Renal cortex interstitium (tissue), 15 donors: ENCODE data around the gene GPANK1. TPM values are rescaled to one million over a fixed set of nuclear protein-coding genes. Genes with fewer than 3 reads are reported as not detected.
"Not testable (repeated sequence)": the region's sequence is repeated elsewhere in the genome, so short reads cannot be mapped to it uniquely, and the experiment has no call there.

Experiments used
- DNase-seq, 11 donors: peaks; one replicate each; pipeline ENCODE4 v3.0.0-alpha.2; 2013; ENCODE audit warnings: low read depth in 9 of 11, low spot score in 4 of 11; ENCODE audit errors: extremely low read depth in 1 of 11
- long read RNA-seq, 16 experiments: transcript quantifications; one replicate each; lab custom pipeline, GENCODE V29; 2026
- polyA plus RNA-seq, 3 donors: library from polyadenylated mRNA; unstranded; fragments of 120-200 nt; gene quantifications; one replicate each; pipeline ENCODE4 v1.2.1, GENCODE V29; 2013; ENCODE audit not compliant: insufficient read length in 3 of 3

The GPANK1 gene
- 10 to 100 TPM; 28.1 to 33.1 (median 29.9) TPM for polyA plus RNA-seq
- long read RNA-seq, donor 1, partial matches to known transcripts: 189 of 394 reads
- long read RNA-seq, donor 1, other reads (novel, unspliced or antisense): 198 of 394 reads
- long read RNA-seq, donor 2, partial matches to known transcripts: 15 of 19 reads
- long read RNA-seq, donor 2, other reads (novel, unspliced or antisense): 0 of 19 reads
- long read RNA-seq, donor 3, partial matches to known transcripts: 39 of 45 reads
- long read RNA-seq, donor 3, other reads (novel, unspliced or antisense): 0 of 45 reads
- long read RNA-seq, donor 4, partial matches to known transcripts: 300 of 312 reads
- long read RNA-seq, donor 4, other reads (novel, unspliced or antisense): 12 of 312 reads
- long read RNA-seq, donor 5: 0 reads
- long read RNA-seq, donor 6, partial matches to known transcripts: 19 of 22 reads
- long read RNA-seq, donor 6, other reads (novel, unspliced or antisense): 0 of 22 reads
- long read RNA-seq, donor 7, partial matches to known transcripts: 14 of 16 reads
- long read RNA-seq, donor 7, other reads (novel, unspliced or antisense): 0 of 16 reads
- long read RNA-seq, donor 8: 0 reads
- long read RNA-seq, donor 9, partial matches to known transcripts: 5 of 8 reads
- long read RNA-seq, donor 9, other reads (novel, unspliced or antisense): 0 of 8 reads
- long read RNA-seq, donor 10, partial matches to known transcripts: 23 of 26 reads
- long read RNA-seq, donor 10, other reads (novel, unspliced or antisense): 0 of 26 reads
- long read RNA-seq, donor 11, partial matches to known transcripts: 11 of 13 reads
- long read RNA-seq, donor 11, other reads (novel, unspliced or antisense): 0 of 13 reads
- long read RNA-seq, donor 12, partial matches to known transcripts: 18 of 18 reads
- long read RNA-seq, donor 12, other reads (novel, unspliced or antisense): 0 of 18 reads
- long read RNA-seq, donor 13: 0 reads
- long read RNA-seq, donor 14, partial matches to known transcripts: 13 of 15 reads
- long read RNA-seq, donor 14, other reads (novel, unspliced or antisense): 0 of 15 reads
- long read RNA-seq, donor 15, partial matches to known transcripts: 0 of 5 reads
- long read RNA-seq, donor 15, other reads (novel, unspliced or antisense): 0 of 5 reads
- long read RNA-seq, donor 16, transcript GPANK1-203 (3 exons, 1,910 nt): major isoform, 10 of 68 reads
- long read RNA-seq, donor 16, partial matches to known transcripts: 52 of 68 reads
- long read RNA-seq, donor 16, other reads (novel, unspliced or antisense): 0 of 68 reads

DNA sequence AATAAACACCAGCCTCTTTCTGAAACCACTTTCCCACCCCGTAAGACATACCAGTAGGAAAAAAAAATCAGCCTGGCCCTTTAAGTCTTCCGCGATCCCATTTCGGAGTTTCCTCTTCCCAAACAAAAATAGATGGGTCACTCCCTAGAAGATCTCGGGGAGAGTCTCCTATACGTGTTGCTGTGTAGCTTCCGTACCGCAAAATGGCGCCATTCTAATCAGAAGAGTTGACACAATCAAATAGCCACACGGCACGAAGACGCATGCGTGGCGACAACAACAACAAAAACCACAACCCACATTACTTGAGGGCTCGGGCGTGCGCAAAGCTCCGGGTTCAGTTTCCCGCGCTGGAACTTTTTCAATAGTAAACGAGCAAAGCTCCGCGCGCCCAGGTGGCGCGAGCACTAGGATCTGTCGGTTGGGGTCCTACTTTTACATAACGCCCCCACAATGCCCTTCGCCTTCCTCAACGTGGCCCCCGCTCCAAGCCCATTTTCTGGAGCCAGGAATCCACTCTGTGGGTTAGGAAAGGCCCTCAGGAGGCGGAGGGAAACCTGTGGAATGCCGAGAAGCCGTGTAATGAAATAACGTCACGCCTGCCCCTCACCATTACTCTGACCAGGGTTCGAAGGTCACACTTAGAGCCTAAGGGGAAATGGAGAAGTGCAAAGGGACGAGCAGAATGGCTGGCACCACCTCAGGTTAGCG, at the start of gene GPANK1:
Gene GPANK1 (minus strand): TSS at position 208 of the 711 bp plus-strand sequence. CDS start 519 bp downstream, outside the sequence.
- peak; percentile 82 to 96 (median 91) for DNase-seq

DNA sequence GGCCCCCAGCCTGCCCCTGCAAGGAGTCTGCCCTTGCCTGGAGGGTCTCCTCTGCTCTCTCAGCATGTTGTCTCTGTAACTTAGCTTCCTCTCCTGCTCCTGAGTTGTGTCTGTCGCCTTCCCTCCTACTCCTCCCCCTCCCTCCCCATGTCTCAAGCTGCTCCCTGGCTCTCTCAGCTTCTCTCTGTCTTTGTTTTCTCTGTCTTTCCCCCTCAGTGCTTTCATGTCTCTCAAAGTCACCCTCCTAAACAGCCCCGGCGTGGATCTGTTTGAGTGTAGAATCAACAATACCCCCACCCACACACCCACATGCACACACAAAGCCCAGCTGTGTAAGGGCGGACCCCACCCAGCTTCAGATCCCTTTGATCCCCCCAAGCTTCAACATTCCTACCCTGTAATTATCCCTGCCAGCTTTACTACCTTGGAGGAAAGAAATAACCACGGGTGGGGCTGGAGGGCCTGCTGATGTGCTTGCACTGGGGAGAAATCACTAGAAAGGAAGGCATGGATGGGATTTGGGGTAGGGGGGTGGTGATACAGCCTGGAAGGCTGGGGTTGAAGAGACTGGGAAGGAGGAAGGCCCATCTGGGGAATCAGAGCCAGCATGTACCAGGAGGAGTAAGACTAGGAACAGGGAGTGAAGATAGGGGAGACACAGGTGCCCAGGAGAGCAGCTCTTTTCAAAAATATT, 49.3 kb upstream of the GPANK1 start:
- DNase-seq: no peak

DNA sequence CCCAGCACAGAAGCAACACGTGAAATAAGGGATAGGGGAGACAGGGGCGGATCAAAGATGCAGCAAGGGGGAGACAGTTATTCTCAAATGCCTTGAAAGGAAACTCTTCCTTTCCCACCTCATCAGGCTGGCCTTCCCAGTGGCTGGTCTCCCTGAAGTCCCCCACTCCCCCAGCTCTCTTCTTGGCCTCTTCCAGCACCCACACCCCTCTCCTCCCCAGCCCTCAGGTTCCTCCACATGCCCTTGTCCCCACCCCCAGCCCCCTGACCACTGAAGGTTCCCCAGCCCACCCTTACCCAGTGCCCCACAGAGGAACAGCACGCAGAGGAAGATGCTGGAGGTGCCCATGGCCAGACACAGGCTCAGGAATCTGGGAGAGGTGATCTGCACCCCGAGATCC, 48.7 kb upstream of the GPANK1 start:
- DNase-seq: no peak

DNA sequence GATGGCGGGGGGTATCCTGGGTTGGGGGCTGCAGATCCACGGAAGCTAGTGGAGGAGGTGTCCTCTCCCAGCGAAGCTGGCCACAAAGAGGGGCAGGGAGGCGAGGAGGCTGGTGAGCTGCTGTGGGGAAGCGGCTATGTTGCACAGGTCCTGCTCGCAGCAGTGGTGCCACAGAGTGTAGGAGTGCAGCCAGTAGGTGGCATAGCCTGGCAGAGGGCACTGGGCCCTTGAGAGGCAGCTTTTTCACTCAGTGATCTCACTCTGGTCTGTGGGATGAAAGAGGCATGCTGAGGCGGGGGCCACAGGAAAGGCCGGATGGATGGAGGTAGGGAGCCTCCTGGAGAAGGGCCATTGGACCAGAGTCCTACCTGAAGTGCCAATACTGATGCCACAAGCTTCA, 47.5 kb upstream of the GPANK1 start:
- DNase-seq: no peak

DNA sequence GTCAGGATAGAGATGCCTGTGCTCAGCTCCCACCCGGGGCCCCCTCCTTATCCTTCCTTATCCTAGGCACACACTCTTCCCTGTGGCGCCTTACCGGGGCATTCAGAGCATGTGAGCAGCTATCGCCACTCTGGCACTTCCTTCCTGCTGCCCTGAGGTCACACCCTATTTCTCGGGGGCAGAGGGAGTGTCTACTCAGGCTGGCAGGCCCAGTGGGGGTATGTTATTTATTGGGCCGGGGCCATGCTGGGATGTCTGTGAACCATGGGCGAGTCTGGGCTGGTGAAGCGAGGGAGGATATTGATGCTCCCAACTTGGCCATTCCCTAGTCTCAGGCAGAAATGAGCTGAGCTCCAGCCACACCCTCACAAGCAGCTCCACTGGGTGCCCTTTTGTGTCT, 46.4 kb upstream of the GPANK1 start:
- DNase-seq: no peak

DNA sequence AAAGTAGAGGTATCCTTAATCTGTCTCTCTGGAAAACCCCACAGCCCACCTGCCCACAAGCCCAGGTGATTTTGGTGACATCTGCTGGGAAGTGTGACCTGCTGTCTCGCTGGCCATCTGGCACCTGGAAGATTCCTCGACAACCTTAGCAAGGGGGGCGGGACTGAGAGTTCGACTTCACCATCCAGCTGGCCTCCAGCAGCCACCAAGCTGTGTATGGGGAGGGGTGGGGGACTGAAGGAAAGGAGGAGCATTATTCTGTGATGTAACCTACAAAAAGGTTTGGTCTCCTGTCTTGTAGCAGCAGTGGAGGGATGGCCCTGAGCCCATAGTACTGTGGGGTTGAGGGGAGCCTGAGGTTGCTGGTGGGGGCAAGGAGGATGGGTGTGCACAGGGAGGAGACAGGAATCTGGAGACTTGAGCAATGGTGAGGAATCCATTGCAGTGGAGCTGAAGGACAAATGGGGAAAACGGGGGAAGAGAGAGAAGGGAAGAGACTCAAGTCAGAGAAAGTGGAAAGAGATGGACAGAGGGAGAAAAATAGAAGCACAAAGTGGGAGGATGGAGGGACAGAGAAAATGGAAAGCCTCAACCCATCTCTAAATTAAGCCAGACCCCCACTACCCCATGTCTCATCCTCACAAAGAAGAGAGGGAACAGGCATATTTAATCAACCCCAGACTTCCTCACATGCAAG, 45.9 kb upstream of the GPANK1 start:
- DNase-seq: no peak

DNA sequence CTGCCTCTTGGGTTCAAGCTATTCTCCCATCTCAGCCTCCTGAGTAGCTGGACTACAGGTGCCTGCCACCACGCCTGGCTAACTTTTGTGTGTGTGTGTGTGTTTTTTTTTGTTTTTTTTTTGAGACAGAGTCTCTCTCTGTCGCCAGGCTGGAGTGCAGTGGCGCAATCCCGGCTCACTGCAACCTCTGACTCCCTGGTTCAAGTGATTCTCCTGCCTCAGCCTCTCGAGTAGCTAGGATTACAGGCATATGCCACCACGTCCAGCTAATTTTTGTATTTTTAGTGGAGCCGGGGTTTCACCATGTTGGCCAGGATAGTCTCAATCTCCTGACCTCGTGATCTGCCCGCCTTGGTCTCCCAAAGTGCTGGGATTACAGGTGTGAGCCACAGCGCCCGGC, 44.4 kb upstream of the GPANK1 start:
- DNase-seq: not testable (repeated sequence)

DNA sequence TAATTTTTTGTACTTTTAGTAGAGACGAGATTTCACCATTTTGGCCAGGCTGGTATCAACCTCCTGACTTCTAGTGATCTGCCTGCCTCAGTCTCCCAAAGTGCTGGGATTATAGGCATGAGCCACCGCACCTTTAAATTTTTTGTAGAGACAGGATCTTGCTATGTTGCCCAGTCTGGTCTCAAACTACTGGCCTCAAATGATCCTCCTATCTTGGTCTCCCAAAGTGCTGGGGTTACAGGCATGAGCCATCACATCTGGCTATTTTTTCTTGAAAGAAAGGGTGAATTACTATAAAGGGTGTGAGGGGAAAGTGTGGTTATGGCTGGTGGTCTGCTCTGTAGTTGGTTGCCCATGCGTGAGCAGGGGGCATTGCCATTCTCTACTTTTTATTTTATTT, 43.4 kb upstream of the GPANK1 start:
- DNase-seq: no peak

DNA sequence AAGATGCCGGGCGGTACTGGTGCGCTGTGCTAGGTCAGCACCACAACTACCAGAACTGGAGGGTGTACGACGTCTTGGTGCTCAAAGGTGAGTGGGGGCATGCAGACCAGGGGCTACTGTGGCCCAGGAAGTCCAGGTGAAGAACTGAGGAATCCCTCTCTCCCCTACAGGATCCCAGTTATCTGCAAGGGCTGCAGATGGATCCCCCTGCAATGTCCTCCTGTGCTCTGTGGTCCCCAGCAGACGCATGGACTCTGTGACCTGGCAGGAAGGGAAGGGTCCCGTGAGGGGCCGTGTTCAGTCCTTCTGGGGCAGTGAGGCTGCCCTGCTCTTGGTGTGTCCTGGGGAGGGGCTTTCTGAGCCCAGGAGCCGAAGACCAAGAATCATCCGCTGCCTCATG, 42.9 kb upstream of the GPANK1 start:
- no peak for DNase-seq

DNA sequence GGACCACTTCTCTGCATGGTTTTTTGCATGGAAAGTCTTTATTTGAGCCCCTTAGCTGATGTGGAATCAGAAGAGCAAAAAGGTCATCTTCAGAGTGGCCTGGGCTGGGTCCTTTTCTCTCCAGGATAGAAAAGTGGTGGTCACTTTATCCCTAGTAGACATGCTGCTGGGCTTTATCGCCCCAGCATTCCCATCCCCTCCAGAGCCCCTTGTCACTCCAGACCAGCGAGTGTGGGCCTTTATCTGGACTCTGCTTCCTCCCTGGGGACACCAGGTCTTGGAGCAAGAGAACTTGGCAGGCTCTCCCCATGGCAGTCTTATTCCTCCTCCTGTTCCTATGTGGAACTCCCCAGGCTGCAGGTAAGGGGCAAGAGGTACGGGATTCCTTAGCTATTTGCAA, 41.8 kb upstream of the GPANK1 start, which contains the start of gene LY6G6F:
Gene LY6G6F (plus strand): TSS at position 268 of the 400 bp plus-strand sequence. CDS start 41 bp downstream, at position 309.
- no peak for DNase-seq

DNA sequence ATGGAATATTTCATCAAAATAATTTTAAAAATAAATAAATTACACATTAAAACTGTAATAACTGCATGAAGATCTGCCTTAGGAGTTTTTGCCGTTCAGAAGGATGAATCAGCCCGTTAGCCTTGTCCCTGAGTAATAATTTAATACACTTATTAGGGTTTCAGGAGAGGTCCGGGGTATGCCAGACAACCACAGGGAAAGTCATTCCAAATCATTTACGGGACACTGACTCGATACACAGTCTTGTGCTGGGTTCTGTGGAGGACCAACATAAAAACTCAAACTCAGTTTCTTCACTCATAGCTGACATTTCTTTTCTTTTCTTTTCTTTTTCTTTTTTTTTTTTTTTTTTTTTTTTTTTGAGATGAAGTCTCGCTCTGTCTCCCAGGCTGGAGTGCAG, 41.1 kb upstream of the GPANK1 start:
- no peak for DNase-seq

DNA sequence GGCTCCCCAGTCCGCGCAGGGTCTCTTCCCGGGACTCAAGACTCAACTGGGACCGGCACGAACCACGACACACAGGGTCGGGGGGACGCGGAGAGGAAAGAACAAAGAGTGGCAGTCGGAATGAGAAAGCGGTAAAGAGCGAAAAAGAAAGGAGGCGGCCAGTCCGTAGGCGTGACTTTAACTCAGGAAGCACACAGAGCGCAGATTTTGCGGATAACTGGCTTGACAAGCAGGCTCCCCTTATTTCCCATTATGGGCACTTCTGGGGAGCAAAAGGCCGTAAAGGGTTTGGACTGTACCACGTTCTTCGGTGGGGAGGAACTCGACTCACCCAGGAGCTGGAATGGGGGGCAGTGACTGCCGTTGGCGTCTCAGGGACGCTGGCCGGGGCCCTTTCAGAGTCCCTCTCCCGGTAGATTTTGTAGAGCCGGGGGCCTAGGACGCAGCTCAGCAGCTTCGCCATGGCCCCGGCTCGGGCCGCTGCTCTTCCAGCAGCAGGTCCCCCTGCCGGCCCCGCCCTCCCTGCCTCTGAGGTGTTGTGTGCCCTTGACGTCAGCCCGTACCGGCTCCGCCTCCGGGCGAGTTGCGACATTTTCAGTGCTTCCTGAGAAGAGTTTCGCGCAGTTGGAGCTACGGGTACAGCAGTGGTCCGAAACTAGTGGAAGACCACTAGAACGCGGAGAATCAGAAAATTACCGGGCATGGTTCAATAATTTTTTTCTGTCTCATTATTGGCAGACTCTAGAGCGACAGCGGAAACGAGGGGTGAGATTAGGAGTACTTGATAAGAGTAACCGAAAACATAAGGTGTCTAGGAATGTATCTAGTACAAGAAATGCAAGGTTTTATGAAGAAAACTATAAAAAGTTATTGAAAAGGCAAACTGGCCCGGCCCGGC, 38.3 kb upstream of the GPANK1 start, which contains the start of gene ABHD16A:
Gene ABHD16A (minus strand): TSS at position 506 of the 898 bp plus-strand sequence. CDS start 43 bp downstream, at position 463.
- peak; percentile 97 to 99 (median 98) for DNase-seq

DNA sequence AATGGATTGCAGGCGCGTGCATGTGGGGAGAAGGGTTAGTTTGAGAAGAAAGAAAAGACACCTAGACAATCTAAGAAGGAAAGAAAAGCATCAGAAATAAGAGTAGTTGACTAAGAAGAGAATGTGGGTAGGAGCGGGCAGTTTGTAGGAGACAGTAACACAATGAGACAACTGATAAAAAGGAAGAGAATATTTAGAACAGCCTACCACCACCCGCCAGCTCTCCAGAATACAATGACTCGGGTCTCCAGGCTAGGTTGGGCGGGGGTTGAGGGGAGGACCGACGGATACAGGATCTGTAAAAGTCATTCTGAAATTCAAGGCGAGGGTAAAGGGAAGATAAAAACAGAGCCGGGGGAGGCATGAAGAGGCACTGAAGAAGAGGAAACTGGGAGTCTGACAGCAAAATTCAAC, 37.6 kb upstream of the GPANK1 start:
- DNase-seq: no peak

DNA sequence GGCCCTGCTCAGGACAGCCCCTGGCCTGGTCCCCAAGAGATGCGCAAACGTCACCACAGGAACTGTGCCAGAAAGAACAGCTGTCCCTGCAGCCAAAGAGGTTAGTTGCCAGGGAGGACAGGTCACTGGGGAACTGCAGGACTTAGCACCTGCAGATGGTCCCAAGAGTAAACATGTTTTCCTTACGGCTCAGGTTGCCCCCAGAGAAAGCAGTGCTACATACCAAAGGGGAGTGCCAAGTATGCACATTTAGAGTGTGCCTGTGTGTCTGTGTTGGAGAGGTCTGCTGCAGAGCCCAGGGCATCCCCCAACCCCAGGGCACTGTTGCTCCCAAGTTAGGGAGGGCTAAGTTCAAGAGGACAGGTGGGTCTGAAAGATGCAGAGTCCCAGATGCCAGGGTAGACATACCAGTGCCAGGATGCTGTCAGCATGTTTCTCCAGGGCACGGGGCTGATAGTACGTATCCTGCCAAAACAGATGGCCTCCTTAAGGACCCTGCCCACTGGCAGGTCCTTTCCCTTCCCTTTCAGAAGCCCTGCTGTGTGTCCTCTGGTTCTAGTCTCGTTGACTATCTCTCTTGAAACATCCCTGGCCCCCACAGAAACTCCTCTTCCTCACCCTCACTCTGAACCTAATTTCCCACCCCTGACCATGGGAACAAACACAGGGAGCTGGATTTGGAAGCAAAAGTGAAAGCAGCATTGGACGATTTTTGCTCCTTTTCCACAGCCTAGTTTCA, 37.0 kb upstream of the GPANK1 start:
- DNase-seq: no peak

DNA sequence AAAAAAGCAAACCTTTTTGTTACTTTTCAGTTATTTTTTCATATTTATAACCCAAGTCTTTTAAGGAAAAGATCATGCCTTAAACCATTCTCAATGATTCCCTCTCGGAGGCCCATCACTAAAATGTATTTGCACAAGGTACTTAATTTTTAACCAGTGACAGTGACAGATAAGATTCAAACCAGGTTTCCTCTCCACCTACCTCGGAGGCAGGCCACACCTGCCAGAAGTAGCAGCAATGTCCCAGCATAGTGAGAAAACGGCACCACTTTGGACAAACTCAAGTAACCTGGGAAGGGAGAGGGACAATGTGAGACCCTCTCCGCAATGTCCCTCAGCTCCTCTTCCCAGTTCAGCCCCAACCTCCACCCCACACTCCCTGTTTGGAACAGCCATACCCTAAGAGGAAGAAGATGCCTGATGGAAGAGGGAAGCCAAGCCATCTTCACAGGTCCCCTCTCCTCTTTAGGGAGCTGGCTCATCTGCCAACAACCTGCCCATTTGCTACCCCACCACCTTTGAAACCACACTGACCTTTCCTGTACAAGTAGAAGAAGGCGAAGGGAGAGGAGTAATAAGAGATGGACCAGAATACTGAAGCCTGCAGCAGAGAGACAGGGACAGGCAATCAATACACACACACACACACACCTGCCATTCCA, 36.1 kb upstream of the GPANK1 start:
- no peak for DNase-seq
